GM18909 (cell line): Measurements from ENCODE around the gene HOXB1.

ENCODE experiments used
- ATAC-seq: cut with Tn5 transposase; IDR thresholded peaks from one replicate; pipeline ENCODE4 v1.9.1; 2021; ENCODE audit warnings: mild to moderate bottlenecking; ENCODE audit not compliant: unreplicated experiment, poor library complexity

HOXB1 gene

DNA sequence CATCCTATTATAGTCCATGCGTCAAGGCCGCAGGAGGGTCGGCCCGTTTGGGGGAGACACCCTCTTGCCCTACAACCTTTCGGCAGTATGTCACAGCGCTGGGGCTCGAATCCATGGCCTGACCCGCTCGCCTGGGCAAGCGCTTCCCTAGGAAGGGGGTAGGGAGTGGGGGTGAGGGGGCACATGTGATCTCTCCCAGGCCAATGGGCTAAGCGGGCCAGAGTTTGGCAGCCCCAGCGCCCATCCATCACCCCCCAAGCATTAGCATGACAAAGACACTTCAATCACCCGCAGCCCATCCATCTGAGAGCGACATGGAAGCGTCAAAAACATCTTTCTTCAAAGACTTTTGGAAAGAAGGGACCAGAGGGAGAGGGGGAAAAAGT is at the start of gene HOXB1:
Gene HOXB1, minus strand, starts transcription at position 125 of the 386 bp plus-strand sequence. Its CDS starts 107 bp downstream, at position 18.
- no peak for ATAC-seq

DNA sequence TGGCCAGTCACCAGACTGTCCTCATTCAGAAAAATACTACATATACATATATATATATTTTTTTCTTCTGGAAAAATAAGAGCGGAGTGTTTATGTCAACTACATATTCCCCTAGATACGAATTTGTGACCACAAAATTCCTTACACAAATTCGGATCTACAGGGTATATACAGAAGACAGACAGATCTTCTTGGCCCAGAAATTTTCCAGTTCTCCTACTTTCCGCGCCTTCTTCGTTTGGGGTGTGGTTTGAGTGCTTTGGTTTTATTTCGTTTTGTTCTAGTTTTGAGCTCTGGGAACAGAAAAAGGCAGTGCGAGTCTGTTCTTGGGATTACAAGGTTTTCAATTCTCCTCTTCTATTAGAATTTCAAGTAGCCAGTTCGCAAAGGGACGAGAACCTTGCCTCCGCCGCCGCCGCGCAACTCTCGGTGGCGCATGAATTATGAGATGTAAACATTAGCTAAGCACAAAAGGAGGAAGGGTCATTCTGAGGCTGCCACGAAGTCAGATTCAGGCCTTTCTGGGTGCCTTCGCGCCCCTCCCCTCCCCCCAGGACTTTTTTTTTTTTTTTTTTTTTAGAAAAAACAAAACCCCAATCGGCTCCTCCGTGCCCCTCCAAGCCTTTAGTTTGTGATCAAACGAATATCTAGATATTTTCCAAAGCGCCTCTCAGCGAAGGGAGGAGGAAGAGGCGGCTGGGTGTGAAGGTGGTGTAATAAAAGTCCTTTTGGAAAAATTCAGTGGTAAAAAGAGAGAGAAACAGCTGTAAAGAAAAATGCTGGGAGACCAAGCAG is 49.1 kb upstream of the HOXB1 start:
- no peak for ATAC-seq

DNA sequence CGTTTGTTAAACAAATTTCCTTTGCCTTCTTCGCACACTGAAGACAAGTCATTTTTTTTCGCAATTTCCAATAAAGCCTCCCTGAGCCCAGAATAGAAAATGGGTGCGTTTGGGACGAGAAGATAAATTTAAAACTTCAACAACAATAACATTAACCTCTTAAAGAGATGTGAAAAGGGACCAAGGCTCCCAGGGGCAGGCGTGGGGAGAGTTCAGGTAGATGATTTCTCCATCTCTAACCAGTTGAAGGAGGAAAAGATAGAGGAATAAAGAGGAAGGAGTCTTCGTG is 48.6 kb upstream of the HOXB1 start:
- ATAC-seq: no peak

DNA sequence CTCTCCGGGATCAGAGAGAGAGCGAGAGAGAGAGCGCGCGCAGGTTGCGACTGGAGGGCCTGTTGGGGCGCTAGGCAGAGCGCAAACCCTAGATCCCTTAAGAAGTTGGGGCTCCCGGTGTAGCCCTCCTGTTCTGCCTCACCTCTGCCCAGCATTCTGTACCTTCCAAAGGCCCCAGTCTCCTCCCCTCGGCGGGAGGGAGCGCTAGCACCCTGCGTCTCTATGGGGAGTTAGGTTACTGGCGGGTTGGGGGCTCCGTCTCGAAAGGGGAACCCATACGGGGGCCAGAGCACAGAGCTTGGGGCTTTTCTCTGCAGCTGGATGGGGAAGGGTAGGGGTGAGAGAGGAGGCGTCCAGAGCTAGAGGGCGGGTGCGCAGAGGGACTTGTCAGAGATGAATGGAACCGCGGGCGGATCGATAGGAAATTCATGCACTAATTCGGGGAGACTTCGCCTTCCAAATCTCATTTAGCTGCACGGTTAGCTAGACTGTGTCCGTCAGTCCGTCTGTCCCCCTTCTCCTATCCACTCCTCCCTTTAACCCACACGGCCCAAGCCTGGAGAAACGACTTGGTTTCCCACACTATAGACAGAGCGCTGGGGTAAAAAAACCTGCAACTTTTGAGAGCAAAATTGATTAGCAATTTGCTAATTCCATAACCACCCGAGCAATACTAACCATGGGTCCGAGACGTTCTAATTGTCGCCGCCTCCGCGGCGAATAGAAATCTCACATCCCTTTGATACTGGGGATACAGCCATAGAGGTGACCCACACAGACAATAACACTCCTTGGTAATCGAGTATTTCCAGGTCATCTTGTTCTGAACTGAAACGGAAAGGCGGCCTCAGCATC is 48.0 kb upstream of the HOXB1 start:
- no peak for ATAC-seq

DNA sequence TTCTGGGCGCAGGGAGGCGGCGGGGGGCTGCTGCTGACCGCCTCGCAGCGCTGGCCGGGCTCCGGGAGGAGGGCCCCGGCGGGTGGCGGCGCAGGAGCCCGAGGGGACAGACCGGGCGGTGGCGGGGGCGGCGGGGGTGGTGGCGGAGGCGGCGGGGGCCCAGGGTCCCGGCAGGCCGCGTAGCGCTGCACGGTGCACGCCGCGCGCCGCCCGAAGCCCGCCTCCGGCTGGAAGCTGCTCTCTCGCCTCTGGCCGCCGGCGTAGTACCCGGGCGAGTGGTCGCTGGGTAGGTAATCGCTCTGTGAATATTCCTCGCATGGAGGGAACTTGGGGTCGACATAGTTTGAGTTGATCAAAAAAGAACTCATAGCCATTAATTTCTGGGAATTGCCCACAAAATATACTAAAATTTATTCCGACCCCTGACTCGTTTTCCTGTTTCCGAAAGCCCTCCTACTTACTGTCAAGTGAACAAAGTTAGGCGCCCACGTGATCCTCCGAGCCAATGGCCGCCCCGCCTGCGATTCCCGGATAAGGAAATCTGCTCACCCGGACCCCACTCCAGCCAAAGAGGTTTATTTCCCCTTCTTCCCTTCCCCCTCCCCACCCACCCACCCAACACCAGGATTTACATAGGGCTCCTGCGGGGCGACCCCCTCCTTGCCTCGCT is 47.3 kb upstream of the HOXB1 start, which contains the start of gene HOXB4:
Gene HOXB4, minus strand, starts transcription at position 405 of the 670 bp plus-strand sequence. Its CDS starts 31 bp downstream, at position 374.
- ATAC-seq: no peak

DNA sequence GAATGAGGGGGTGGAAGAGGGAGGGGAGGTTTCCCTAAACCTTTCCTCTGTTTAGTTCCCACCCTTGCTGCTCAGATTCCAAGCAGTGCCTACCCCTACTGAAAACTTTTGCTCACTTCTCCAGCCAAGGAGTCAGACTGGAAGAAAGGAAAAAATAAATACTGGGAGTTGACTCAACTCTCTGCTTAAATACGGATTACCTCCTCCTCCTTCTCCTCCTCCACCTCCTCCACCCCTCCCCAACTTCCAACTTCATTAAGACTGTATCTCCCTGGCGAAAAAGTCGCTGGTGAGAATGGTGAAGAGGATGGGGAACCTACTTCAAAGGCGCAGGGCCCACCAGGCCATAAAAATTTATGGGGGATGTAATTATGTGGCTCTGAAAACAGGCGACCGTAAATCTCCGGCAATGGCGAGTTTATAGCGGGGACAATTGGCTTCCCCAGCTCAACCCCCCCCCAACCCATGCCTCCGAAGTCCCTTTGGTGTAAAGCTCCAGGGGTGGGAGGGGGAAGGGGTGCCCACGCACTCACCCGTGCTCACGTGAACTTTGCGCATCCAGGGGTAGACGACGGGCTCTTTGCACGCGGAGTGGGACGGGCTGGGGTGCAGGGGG is 46.6 kb upstream of the HOXB1 start:
- no peak for ATAC-seq

DNA sequence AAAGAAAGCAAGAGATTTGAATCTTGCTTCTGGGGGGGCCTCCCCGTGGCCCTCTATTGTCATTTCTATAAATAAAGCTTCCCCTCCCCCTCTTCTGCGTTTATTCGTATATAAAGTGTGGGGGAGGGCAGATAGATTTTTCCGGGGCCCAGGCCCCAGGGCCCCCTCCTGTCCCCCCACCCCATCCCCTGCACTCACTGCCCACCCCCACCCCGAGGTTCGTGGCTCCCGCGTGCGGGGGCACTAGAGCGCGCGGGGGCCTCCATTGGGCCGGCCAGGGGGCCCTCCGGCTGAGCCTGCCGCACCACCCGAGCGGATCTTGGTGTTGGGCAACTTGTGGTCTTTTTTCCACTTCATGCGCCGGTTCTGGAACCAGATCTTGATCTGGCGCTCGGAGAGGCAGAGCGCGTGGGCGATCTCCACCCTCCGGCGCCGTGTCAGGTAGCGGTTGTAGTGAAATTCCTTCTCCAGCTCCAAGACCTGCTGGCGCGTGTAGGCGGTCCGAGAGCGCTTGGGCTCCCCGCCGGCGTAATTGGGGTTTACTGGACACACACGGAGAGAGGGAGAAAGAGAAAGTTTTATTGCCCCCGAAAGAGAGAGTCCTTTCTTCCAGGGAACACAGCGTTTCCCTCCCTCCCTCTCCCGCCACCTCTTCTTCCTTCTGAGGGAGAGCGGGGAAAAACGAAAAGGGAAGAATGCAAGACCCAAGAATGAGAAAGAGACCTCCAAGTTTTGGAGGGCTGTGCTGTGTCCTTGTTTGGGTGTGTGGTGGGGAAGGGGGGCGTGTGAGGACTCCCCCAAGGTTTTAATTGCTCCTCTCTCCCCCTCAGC is 45.9 kb upstream of the HOXB1 start:
- no peak for ATAC-seq

- no peak for ATAC-seq
Observed at GRCh38 chr17:48575673-48576478, 45.1 kb upstream of the HOXB1 start.

- ATAC-seq: no peak
Observed at GRCh38 chr17:48575066-48575582, 44.3 kb upstream of the HOXB1 start.

GRCh38 chr17:48574505-48575065 is 43.8 kb upstream of the HOXB1 start:
- ATAC-seq: no peak

- no peak for ATAC-seq
Observed at GRCh38 chr17:48571826-48572417, 41.1 kb upstream of the HOXB1 start.

DNA sequence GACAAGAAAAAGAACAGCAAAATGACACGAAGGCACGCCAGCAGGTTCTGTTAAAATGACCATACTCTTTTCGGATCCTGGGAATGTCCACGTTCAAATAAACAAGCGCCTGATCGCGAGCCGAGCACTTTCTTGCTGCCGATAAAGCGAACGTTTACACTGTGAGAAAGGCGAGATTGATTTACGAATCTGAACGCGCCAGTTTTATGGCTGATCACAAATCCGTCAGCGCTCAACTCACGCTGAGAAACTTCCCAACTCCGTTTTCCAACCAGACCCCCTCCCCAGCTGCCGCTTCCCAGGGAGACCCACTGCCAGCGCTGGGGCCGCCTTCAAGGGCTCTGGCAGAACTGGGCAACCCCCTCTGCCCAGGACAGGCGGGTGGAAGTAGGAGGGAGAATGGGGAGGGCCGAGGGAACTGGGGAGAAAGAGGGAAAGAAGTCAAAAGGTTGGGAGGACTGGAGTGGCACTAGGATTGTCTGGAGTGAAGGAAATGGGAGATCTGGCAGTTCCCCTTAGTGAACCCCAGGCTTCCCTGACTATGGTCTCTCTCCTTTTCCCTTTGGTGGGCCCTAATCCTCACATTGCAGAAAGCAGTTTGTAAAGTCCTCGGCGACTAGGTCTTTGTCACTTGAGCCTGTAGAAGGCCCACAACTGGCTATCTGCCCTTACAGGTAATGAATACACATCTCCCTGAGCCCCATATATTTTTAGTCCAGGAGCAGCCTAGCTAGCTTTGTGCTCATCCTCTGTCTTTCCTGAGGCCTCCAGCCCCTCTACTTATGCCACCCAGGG is 40.4 kb upstream of the HOXB1 start:
- ATAC-seq: no peak

- no peak for ATAC-seq
Observed at GRCh38 chr17:48570325-48571023, 39.7 kb upstream of the HOXB1 start.

- ATAC-seq: no peak
Observed at GRCh38 chr17:48569674-48570324, 39.0 kb upstream of the HOXB1 start.

GRCh38 chr17:48569240-48569582 is 38.4 kb upstream of the HOXB1 start:
- ATAC-seq: no peak

DNA sequence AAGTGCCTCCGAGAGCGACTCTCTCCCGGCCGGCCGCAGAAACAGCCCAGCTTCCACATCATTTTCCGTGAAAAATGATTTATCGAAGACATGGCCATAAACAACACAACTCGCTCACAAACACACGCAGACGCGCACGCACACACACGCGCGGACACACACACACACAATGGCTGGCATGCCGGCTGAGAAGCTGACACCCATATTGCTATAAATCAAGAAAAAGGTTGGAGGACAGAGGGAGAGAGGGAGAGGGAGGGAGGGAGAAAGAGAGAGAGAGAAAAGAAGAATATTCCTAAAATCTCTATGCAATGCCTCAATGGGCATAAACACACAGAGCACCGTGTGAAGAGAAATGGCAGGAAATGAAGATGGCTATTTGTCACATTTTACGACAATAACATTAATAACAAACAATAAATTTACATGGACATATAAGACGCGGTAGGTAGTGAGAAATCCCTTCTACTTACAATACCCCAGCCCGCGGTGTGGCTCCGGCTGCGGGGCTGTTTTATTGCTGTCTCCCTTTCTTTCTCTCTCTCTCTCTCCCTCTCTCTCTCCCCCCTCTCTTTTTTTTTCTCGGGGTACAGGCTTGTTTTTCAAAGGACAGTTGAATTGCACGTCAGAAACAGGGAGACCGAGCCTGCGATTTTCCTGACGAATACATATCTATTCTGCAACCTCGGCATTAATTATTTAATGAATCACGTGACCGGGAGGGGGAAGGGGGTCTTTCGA is 37.9 kb upstream of the HOXB1 start:
- no peak for ATAC-seq
